Hematopoietic multipotent progenitor cell treated with erythropoietin and hydrocortisone succinate and interleukin-3 and kit ligand, for 6 days (in vitro differentiated cells): ENCODE data around the gene STK35.
"Not testable (repeated sequence)": the region's sequence is repeated elsewhere in the genome, so short reads cannot be mapped to it uniquely, and the experiment has no call there.

ENCODE experiments used
- DNase-seq: peaks from one replicate; pipeline ENCODE4 v3.0.0-alpha.2; 2015

Gene STK35

GRCh38 chr20:2163757-2164156 lies 62.1 kb downstream of the STK35 start:
- DNase-seq = no peak

GRCh38 chr20:2164421-2164820 lies 62.8 kb downstream of the STK35 start:
- no peak for DNase-seq

- no peak for DNase-seq
These were observed 63.3 kb downstream of the STK35 start for GRCh38 chr20:2164966-2165365.

GRCh38 chr20:2165871-2166270 lies 64.2 kb downstream of the STK35 start:
- no peak for DNase-seq

DNA sequence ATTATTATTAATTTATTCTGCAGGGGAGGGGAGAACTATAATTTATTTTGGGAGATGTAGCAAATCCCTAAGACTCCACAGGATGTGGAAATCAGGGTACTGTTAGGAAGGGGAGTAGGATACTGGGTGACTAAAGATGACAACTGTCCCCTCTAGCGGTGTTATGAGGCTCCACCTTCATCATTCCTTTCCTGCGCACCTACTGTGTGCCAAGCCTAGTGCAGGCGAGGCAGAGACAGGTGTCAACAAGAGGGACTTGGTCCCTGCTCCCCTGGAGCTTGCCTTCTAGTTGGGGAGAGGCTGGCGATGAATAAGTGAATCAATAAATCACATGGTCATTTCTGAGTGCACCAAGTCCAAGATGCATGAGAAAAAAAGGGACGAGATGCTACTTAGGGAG lies 65.5 kb downstream of the STK35 start:
- no peak for DNase-seq

DNA sequence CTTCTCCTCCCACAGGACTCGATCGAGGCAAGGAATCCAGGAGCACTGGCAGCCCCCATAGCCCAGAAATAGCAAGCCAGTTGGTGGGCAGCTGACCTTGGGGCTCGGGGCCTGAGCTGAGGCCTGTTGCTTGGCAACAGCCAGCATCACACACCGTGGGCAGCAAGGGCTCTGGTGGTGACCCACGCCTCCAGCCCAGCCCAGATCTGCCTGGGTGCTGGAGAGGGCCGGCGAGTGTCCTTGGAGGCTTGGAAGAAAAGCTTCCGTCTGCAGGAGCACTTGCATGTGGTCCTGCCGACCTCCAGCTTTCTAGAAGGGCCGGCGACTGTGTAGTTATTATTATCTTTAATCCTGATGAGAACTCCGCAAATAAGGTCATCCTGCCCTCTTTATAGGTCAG lies 67.3 kb downstream of the STK35 start:
- DNase-seq = no peak

- DNase-seq = no peak
These were observed 67.9 kb downstream of the STK35 start for GRCh38 chr20:2169456-2170088.

DNA sequence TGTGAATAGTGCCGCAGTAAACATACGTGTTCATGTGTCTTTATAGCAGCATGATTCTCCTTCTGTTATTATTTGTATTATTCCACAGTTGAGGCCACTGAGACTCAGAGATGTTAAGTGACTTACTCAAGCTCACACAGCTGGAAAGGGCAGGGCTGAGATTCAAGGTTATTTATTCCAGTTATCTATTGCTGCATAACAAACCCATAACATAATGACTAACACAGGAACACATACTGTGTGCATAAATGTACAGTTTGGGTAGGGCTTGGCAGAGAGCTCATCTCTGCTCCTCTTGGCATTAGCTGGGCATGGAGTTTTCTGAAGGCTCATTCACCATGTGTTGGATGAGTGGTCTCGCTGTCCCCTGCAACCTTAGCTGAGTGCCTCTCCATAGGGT lies 68.8 kb downstream of the STK35 start:
- DNase-seq = no peak

- DNase-seq = no peak
These were observed 69.7 kb downstream of the STK35 start for GRCh38 chr20:2171266-2171790.

DNA sequence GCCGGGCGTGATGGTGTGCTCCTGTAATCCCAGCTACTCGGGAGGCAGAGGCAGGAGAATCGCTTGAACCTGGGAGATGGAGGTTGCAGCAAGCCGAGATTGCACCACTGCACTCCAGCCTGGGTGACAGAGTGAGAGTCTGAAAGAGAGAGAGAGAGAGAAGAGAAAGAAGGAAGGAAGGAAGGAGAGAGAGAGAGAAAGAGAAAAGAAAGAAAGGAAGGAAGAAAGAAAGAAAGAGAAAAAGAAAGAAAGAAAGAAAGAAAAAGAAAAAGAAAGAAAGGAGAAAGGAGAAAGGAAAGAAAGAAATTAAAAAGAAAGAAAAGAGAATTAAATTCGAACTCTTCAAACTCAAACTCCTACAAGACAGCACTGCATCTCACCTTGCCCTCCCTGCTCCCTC lies 70.2 kb downstream of the STK35 start:
- not testable (repeated sequence) for DNase-seq

- peak; percentile 76 for DNase-seq
These were observed 70.9 kb downstream of the STK35 start for GRCh38 chr20:2172305-2173175.

DNA sequence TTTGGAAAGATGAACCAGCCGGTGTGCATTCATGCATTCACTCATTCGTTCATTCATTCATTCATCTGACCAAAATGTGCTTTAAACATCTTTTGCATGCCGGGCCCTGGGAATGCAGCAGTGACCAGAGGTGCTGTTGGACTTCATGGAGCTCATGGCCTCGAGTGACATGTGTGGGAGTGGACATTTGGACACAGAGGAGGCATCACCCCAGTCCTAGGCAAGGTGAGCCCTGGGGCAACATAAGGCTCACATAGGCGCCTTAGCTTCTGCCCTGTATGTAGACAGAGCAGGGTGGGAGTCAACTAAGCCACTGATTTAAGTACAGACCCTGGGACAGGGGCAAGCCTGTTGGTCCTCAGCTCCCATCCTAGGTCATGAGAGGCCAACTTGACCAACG lies 71.6 kb downstream of the STK35 start:
- DNase-seq = no peak

DNA sequence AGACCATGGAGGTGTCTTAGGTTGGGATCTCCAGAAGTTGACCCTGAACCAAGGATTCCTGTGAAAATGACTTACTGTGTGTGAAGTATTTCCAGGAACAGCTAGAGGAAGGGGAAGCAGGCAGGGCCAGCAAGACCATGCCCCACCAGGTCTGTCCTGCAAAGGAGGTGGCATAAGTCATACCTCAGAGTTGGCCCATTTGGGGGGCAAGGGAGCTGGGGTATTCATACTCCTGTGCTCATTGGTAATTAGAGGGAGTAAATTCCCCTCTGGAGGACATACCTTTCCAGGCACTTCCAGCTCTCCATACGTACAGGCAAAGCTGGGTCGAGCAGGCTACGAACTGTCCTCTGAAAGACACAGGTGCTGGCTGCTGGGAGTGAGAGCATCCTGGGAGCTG lies 72.4 kb downstream of the STK35 start:
- no peak for DNase-seq

DNA sequence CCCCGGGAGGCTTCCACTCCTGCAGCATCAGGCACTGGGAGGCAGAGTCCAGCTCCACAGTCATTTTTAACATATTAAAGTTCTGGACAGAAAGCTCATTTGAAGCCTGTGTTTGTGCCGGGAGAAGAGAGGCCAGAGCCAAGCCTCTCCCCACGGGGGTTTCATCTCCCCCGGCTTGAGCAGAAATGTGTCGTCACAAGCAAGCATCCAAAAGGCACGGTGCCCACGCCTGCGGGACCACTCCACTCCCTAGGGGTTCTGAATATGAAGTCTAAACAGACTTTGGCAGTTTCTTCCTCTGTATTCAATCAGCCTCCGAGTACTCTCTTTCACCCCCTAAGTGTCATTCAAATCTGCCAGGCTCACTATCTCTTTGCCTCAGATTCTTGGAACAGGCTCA lies 75.3 kb downstream of the STK35 start:
- no peak for DNase-seq

- DNase-seq = peak; percentile 39
These were observed 76.9 kb downstream of the STK35 start for GRCh38 chr20:2178318-2179232.

DNA sequence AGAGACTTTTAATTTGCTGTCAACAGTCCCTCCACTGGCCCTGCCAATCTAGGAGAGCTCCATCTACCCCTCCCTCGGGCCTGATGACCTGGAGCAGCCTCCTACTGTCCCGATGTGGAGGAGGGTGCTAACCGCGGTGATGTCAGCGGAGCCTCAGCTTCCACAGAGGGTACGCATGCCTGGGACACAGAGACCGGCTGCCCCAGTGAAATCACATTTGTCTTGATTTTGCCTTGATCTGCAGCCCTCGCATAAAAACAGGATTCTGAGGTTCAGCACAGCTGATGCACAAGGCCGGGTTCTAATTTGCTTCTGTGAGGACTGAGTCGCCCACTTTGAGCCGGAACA lies 77.6 kb downstream of the STK35 start:
- DNase-seq = no peak

- DNase-seq = no peak
These were observed 78.3 kb downstream of the STK35 start for GRCh38 chr20:2179949-2180348.

GRCh38 chr20:2183381-2183780 lies 81.8 kb downstream of the STK35 start:
- no peak for DNase-seq

- not testable (repeated sequence) for DNase-seq
These were observed 83.3 kb downstream of the STK35 start for GRCh38 chr20:2184933-2185332.

GRCh38 chr20:2195614-2196013 lies 94.0 kb downstream of the STK35 start:
- DNase-seq = no peak

GRCh38 chr20:2197166-2197565 lies 95.5 kb downstream of the STK35 start:
- DNase-seq = no peak
